ENCODE measurements around the gene SNCAIP.
"Not testable (repeated sequence)": the region's sequence is repeated elsewhere in the genome, so short reads cannot be mapped to it uniquely, and the experiment has no call there.

SNCAIP gene

DNA sequence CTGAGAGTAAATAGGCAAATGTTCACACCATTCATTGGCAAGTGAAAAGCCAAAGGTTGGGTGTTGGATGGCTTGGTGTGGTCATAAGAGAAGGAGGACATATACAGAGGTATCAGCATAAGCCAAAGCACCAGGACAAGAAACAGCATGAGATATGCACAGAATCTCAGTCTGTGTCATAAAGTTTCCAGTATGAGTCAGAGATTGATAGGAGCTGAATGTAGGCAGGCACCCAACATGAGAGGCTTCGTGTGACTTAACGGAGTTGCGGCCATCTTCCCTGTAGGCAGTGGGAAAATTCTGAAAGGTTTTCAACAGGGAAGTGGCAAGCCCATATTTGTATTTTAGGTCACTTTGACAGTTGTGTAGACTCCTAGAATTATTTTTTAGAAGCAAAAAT is 54.5 kb downstream of the SNCAIP start:
- DNase-seq = no peak

DNA sequence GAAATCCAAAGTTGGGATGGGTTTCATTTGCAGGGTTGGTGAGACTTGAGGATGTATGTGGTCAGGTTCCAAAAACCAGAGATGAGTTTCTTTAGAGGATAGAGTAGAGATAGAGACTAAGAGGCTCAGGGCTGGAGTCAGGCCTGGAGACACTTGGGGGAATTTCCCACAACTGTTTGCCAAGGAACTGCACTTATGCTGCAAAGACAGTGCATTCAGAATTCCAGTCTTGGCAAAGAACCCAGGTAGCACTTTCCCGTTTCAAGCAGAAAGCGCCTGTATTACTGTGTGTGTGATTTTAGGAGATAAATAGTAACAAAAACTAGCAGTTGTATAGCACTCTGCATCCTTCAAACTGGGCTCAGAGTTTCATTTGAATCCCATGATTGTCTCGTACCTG is 55.4 kb downstream of the SNCAIP start:
- no peak for DNase-seq

DNA sequence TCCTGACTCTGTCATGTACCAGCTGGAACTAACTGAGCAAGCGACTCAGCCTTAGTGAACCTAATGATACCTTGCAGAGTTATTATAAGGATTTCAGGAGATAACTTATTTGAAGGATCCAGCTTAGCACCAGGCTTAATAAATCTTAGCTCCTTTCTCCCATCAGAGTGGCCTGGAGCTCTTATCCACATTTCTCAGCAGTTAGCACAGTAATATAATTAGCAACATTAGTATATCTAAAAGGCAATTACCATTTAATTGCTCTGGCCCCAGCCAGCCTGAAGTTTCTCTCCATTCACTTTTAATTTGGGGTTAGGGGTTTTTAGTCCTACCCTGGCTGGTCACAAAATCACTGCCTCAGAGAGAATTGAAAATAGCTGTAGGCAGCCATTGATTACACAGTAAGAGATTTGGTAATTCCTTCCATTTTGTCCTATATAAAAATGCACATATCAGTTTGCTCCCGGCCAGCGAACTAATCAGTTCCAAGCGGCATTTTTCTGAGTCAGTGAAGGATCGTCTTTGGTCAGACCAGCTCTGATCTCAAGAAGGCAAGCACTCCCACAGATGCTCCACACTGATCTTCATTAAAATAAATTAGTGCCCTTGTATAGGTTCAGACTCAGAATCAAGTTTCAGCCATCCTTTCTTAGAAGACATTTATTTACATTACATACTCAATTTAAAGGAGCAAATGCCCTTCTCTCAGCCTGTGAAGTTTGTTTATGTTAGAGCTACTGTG is 56.6 kb downstream of the SNCAIP start:
- DNase-seq = no peak

DNA sequence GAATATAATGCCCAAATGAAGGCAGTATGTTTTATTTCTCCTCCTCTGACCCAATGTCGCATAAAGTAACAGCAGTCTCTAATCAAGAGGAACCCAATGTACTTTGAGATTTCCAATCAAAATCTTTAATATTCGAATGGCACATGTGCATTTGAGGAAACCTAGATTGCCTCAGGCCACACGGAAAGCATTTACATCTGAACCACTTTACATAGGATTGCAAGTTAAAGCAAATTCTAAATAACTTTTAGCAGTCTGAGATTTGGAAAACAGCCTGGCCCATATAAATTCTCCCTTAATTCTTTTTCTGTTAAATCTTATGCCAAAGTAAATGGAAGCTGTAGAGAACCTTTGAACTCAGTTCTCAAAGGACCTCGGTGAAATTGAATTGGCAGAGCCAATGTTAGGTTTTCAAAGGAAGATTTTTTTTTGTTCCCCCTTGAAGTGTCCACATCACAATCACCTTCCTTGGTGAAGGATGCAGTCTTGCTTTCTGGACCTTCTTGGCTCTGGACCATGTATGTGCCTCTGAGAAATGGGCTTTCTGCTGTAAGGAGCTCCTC is 57.3 kb downstream of the SNCAIP start:
- no peak for DNase-seq

DNA sequence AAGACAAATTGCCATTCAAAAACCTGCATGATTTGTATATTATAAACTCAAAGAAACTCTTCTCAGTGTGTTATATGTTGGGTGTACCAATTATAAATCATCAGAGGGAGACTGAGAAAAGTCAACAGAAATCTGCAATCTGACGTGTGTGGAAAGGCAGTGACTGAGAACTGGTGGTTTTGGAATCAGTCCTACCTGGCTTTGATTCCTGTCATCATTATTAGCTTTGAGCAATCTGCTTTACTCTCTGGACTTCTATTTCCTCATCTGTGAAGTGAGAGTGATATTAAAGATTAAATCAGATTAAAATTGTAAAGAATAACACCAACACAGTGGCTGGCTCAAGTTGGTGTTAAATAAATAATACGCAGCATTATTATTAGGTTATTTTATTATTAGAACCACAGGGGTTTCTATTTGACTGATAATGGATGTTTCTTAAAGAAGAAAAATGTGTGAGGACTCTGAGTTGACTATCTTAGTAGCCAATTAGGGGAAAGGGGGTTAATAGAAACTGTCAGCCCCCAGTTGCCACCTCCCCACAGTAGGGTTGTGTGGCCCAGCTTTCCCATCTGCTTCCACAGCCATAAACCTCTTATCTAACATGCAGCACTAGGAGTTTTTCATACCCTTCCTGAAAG is 59.6 kb downstream of the SNCAIP start:
- DNase-seq = no peak

DNA sequence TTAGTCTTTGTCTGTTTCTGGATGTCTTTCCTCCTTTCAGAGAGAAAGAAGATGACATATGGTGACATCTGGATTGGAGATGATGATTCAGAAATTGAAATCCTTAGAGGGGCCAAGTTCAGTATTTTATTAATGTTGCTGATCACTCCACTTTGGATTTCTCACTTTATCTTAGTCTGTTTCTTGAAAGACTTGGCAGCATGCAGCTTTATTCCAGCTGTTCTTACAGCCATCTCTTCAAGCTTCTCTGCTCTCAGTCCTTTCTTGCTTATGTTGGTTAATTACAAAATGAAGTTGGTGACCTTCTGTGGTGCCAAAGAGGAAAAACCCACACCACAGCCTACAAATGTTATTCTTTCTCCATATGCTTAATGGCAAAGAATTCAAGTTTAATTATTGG is 62.1 kb downstream of the SNCAIP start:
- DNase-seq = no peak

DNA sequence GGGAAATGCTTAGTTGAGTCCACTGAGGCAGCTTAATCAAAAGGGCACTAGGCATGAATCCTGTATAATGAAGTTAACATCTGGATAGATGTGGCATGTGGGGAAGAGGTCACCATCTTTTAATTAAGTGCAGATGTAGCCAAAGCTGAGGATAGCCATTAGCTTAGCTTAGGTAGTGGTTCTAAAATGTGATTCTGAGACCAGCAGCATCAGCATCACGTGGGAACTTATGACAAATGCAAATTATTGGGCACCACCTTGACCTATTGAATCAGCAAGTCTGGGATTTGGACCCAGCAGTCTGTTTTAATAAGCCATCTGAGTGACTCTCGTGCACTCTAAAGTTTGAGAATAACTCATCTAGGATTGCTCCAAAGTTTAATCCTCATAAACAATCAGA is 63.8 kb downstream of the SNCAIP start:
- DNase-seq = no peak

DNA sequence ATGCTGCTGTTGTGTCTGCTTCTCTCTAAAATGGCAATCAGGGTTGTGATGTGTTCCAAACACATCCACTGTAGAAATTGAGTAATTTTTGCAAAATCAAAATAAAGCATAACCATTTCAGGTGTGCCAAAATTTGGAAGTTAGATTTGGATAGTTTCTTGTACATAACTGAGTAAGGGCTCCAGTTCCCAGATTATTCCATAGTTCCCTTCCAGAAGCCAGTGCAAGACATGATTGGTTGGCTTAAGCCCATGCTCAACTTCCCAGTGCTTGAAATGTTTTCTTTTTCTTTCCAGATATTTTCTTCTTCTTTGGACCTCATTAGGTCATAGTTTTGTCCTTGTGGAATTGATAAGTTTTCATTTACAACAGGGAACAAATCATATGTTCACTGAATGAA is 64.2 kb downstream of the SNCAIP start:
- DNase-seq = no peak

DNA sequence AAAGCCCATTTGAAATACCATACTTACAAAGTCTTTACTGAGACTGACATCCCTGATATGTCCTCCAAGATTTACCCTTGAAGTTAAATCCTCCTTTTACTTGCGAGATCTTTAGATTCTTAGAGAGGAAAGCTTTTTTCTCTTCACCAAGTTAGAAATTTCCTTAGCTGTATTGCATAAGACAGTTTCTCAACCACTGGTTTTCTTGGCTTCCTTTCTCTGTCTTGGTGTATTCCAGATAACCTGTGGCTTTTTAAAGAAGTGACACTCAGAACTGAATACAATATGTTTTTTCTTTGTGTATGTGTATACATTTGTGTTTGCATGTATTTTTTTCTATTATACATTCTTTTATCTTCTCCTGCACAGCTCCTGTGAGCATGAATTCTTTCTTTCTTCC is 65.0 kb downstream of the SNCAIP start:
- DNase-seq = no peak

DNA sequence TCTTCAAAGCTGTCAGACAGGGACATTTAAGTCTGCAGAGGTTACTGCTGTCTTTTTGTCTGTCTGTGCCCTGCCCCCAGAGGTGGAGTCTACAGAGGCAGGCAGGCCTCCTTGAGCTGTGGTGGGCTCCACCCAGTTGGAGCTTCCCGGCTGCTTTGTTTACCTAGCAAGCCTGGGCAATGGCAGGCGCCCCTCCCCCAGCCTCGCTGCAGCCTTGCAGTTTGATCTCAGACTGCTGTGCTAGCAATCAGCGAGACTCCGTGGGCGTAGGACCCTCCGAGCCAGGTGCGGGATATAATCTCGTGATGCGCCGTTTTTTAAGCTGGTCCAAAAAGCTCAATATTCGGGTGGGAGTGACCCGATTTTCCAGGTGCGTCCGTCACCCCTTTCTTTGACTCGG is 70.9 kb downstream of the SNCAIP start:
- not testable (repeated sequence) for DNase-seq

DNA sequence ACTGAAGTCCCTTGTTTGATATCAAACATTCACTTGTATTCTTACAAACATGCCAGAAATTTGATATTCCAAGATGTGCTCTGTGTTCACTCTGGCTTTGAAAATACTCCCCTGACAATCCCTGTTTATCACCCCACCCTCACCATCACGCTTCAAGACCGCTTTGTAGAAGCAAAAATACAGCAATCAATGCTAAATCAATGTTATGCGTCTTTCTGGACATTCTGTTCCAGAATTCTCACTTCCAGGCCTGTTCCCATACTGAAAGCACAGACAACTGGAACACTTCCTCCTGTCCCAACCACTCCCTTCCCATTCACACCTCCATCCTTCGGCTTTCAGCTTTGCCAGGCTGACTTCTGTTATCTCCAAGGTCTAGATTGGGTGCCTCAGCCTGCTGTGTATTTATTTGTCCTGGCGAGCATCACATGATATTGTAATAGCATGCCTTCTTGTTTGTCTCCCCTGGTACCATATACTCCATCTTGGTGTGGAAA is 72.8 kb downstream of the SNCAIP start:
- DNase-seq = no peak

DNA sequence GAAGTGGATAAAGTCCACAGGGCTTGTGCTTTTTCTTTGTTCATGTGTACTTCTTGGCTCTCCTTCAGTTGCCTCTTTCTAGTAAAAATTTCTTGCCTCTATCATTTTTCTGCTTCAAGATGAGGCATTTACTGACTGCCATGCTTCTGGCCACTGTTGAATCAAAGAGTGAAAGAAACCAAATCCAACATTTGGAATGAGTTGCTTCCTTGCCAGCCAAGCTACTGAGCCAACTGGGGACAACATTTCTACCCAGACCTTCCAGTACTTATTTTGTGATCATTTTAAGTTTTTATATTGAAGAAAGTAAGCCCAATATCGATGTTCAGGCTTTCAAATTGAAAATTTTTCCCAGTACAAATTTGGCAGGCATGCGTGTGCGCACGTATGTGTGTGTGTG is 73.2 kb downstream of the SNCAIP start:
- DNase-seq = no peak

DNA sequence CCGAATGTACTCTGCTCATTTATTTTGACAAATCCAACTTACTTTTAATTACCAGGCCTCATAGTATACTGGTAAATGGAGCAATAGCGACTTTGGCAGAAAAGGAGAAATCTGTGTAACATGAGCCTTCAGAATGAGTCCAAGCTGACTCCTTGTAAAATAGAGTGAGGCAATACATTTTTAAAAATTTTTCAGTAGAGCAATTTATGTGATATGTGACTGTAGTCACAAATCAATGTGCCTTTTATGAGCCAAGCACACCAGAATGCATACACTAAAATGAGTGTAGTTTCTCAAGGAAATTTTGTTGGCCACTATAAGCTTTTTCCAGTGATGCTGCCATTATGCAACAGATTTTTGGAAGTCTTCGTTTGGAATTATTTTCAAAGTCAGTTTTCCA is 73.8 kb downstream of the SNCAIP start:
- no peak for DNase-seq

DNA sequence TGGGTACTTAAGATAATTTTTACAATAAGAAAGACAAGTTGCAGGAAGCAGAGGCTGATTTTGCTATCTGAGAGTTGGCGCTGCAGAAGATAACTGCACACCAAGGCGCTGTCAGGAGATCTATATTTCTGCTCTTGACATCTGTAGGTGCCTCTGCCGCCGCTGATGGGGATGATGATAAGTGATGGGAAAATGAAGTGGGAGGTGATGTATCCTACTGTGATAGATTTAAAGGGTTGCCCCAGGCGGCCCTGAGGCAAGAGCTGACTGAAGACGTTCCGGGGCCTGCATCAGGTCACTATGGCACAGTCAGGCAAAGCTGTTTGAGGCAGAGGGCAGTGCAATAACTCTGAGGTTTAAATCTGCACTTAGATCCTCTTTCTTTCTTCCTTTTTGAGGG is 78.1 kb downstream of the SNCAIP start:
- DNase-seq = no peak

DNA sequence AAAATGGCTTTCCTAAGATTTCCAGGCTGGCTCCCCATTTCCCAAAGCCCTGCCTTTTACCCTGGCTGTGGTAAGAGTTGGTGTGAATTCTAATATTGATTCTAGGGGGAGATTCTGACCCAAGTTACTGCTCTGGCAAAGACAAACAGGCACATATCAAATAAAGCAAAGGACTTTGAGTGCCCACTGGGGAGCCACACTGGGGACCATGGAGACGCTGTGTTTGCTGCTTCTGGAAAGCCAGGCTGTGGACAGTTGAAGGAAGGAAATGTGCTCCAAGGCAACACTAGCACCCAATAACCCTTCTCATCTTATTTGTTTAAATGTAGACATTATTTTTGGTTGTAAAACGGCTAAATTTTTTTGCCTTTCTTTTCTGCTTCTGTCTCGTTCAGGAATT is 78.7 kb downstream of the SNCAIP start:
- DNase-seq = no peak

DNA sequence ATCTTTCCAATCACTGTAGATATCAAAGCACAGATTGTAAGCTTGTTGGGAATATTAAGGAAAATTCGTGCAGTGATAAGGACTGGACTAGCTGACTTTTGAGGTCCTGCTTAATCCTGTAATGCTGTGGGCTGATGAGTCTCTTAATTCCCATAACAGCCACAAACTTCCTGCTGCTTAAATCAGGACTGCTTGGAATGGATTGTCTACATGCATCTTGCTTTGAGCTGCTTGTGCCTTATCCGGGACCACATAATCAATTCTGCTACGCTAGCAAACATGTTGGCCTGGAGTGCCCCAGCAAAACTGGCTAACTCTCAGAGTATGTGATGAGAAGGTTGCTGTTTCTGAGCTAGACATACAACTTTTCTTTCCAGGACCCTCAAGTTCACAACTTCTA is 79.6 kb downstream of the SNCAIP start:
- no peak for DNase-seq

DNA sequence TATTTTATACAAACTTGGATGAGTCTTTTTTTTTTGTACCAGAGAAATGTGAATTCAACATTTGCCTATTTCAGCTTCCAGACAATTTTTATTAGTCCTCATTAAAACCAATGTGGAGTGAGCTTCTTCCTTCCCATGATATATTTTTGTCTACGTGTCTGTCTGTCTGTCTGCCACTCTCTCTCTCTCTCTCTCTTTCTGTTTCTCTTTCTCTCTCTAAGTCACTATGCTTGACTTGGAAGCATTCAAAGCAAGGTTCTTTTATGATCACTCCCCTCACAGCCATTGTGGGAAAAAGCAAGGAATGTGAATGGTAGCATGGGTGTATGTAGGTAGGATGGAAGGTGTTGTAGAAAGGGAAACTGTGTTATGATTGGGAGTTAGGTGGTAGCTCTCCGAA is 80.2 kb downstream of the SNCAIP start:
- no peak for DNase-seq

DNA sequence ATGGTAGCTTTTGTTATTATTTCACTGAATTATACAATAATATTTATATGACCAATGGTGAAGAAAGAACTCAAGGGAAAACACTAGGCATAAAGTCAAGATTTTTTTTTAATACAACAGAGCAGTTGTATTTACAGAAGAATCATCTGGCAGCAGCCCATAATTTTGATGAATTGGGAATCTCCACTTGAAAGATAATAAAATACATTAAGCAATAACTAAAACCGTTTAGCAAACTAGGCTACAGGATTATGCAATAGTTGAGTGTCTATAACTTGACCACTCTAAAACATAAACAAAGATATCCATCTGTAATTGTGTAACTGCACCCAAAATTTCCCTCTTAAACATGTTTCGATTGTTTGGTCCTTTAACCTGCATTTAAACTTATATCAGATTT is 80.8 kb downstream of the SNCAIP start:
- DNase-seq = no peak

DNA sequence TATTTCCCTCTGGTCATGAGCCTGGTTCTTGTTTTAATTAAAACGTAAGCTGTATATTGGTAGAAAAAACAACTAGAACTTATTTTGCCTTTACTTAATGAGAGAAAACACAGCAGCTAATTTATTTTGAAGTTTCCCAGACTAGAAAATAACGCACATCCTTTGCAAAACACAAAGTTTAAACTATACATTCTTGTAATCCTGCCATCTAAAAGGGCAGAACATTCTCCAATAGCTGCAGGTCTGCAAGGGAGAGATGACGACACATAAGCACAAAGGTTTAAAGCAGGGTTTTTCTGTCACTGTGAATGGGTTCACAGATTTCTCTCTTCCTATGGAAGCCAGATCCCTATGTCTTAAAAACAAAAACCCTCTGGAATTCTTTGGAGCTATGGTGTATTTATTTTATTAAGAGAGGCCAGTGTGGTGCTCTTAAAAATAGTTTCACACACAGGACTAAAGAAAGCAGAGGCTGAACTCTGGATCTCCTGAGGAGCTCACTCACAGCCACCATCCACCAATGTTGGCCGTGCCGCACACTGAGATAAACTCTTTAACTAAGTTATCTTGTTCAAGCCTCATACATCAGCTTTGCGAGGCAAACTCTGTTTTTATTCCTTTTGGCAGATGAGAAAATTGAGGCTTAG is 82.4 kb downstream of the SNCAIP start:
- DNase-seq = no peak

DNA sequence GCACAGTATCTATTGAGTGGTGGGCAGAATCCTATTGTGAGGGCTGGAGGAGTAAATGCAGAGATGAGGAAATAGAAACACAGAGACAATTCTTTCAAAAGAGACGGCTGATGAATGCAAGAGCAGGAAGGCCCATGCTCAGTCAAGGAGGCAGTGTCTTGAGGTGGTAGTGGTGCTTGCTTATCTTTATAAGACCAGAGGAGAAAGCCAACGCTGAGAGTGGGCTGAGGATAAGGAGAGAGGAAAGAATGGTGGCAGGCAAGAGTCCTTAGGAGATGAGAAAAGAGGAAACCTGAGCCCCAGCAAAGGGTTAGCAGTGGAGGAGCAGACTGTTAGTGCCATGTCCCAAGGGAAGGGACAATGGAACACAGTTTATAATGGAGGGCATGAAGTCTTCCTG is 86.0 kb downstream of the SNCAIP start:
- no peak for DNase-seq

DNA sequence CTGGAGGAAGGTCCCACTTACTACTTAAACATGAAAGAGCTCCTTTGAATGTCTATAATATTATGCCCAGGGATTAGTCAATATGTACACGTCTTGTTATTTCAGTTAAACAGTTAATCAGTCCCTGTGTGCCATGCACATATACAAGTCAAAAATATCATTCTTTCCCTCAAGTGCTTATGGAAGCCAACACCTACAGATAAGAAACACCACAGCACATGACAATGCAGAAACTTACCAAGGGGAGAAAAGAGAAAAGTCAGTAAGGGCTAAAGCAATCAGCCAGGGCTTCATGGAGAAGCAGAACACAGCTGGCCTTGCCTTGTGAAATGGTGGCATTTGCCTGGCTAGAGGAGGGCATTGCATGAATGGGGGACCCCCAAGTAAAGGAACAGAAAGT is 88.3 kb downstream of the SNCAIP start:
- no peak for DNase-seq

DNA sequence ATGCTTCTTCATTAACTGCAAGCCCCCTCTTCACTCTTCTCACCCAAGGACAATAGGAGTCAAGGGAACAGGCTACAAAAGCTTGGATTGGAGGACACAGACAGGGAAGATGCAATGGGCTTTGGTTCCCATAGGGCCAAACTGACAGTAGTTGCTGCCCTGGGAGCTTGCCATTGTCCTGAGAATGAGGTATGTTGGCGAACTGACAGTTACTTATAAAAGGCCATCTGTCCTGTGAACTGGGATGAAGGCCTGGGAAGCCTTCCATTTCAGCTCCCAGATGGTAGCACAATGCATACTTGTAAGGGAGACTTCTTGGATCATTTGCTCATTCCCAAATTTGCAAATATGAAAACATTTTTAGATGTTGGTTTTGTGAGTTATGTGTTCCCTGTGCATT is 88.9 kb downstream of the SNCAIP start:
- DNase-seq = no peak

DNA sequence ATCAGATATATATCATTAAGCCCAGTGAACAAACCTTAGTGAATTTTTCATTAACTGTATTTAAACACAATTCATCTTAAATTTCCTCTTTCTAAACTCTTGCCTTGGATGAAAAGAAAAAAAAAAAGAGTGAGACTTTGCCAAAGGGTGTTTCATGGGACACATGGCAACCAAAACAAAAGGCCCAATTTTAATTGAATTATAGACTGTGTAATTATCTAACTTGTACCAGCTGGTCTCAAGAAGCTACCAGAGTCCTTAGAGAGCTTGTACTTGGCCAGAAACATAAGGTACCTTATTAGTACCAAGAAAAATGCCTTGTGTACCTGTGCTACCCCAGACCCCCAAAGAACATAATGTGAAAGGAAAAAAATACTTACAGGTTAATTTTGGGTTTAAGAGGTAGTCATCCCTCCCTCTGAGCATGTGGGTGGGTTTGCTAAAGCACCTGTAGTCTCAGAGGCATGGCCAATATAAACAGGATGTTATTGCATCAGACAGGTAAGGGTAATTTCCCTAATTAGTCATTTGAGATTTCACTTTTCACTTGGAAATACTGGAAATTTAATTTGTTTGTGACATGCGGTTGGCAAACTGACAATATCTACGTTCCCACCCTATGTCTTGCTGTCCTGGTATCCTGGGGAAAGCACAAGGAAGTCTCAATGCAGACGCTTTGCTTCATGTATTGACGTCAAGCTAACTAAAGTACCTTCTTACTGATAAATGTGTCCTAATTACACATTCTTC is 90.1 kb downstream of the SNCAIP start:
- DNase-seq = no peak

All from NCI-H2081 treated with DMSO at 0.1 percent for 48 hours (cell line).